GM13976 (cell line): ENCODE results near the gene ST8SIA5.
A peak's percentile ranks its signal among the peaks of the same experiment; 100 is the strongest.

Experiments used
- DNase-seq: peaks from one replicate; pipeline ENCODE4 v3.0.0; 2012; ENCODE audit warnings: low spot score
- in situ Hi-C: fragments of 300-500 bp; cut with MboI; formaldehyde crosslinking; loops from one replicate; pipeline ENCODE4 v1.12.0; 2022; ENCODE audit warnings: low sequenced_read_pairs, mixed read lengths, inconsistent platforms; ENCODE audit not compliant: unreplicated experiment
- TF ChIP-seq, protein P1 (sequence below): IDR thresholded peaks from 2 replicates; pipeline ENCODE4 v1.5.1; 2012; ENCODE audit warnings: borderline replicate concordance, mild to moderate bottlenecking; ENCODE audit not compliant: insufficient read depth; ENCODE audit errors: extremely low read depth, missing control alignments, control extremely low read depth

Gene ST8SIA5

DNA sequence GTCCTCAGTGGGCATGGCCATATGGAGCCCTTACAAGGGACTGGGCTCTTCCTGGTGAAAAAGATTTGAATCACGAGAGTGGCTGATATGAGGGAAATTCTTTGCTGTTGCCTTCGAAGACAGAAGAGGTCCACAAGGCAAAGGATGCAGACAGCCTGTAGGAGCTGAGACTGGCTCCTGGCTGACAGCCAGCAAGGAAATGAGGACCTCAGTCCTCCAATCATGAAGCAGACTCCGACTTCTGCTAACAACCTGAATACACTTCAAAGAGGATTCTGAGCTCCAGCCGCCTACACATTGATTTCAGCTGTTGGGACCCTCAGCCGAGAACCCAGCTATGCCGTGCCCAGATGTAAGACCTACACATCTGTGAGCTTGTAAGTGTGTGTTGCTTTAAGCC lies 3.0 kb upstream of the ST8SIA5 start:
- no peak for DNase-seq
- TF ChIP-seq, protein P1, sequence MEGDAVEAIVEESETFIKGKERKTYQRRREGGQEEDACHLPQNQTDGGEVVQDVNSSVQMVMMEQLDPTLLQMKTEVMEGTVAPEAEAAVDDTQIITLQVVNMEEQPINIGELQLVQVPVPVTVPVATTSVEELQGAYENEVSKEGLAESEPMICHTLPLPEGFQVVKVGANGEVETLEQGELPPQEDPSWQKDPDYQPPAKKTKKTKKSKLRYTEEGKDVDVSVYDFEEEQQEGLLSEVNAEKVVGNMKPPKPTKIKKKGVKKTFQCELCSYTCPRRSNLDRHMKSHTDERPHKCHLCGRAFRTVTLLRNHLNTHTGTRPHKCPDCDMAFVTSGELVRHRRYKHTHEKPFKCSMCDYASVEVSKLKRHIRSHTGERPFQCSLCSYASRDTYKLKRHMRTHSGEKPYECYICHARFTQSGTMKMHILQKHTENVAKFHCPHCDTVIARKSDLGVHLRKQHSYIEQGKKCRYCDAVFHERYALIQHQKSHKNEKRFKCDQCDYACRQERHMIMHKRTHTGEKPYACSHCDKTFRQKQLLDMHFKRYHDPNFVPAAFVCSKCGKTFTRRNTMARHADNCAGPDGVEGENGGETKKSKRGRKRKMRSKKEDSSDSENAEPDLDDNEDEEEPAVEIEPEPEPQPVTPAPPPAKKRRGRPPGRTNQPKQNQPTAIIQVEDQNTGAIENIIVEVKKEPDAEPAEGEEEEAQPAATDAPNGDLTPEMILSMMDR: no peak
- in situ Hi-C loops: no loop called here

DNA sequence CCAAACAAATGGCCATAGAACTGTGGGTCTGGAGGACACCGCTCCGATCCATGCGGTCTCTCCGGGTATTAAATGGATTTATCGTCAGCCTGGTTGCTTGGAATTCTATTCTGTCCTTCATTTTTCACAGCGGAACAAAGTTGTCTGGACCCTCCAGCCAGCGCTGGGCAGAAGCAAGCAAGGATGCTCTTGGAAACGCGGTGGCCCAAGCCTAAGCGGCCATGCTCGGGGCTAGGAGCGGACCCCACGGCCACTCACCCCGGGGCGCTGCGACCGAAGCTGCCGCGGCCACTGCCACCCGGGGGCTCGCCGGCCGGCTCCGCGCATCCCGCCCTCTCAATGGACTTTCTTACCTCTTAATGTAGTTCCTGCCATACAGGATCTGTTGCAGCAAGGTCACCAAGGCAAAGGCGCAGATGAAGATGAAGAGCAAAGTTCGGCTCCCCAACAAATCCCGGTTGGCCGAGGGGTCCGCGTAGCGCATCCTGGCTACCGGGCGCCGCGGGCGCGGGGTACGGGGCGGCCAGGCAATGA lies 761 bp downstream of the ST8SIA5 start:
- in situ Hi-C loops: no loop called here
- DNase-seq: peak; percentile 36

DNA sequence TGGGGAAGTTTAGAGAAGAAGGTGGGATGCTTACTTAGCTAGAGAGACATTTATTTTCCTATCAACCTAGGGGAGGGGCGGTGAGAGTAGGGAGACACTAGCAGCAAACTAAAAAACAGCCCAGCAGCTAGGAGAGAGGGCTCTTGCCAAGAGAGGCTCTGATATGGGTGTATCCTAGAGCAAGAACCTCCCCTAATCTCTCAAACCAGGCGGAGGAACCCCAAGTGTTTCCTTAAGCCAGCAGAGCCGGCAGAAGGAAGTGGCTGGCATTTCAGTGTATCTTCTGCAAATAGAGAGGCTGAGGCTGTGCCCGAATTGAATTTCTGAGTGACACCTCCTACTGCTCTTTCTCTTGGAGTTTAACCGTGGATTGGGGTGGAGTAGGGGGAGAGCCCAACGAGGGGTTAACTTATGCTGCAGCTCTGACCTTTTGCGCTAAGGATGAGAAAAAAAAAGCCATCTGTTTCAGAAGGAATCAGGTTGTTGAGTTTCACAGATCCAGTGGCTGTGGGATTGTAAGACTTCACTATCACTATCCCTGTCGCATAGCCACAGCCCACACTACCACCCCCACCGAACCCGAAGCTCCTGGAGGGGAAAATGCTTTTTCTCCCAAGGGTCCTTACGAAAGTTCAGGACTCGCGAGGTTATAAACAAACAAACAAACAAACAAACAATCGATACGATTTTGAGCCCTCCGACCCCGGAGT lies 1.4 kb downstream of the ST8SIA5 start:
- in situ Hi-C loops: no loop called here
- DNase-seq: no peak
- TF ChIP-seq, protein P1: no peak

More for the DNA sequence above, 761 bp downstream of the ST8SIA5 start:
- TF ChIP-seq, protein P1: no peak

- in situ Hi-C loops: no loop called here
- no peak for DNase-seq
- TF ChIP-seq, protein P1: no peak
Measured at GRCh38 chr18:46754661-46755292, 2.1 kb downstream of the ST8SIA5 start.

GRCh38 chr18:46754188-46754587 lies 2.7 kb downstream of the ST8SIA5 start:
- in situ Hi-C loops: no loop called here
- DNase-seq: peak; percentile 57
- TF ChIP-seq, protein P1: no peak

- TF ChIP-seq, protein P1: no peak
- no peak for DNase-seq
- in situ Hi-C loops: no loop called here
Measured at GRCh38 chr18:46751882-46752281, 5.0 kb downstream of the ST8SIA5 start.
